Natural killer cell treated with Interleukin-12 subunit alpha and Interleukin-12 subunit beta and Interleukin-15 and Interleukin-18, amount 100 ng/mL, for 72 hours (primary cell): Measurements from ENCODE around the gene ARSB. TPM values are rescaled to one million over a fixed set of nuclear protein-coding genes. Genes with fewer than 3 reads are reported as not detected.

Experiments
- ATAC-seq, 2 donors: fragments of 150-1000 bp; cut with Tn5 transposase in 1 of 2; sonication (Bioruptor Pico), chemical (Tn5 transposase) in 1 of 2; 2 replicates each; pipeline ENCODE4 v1.10.0; 2021
- DNase-seq: peaks from one replicate; pipeline ENCODE4 v3.0.0; 2022; ENCODE audit warnings: low spot score
- H3K27ac Mint-ChIP-seq, 2 donors: 1 replicate in 1 of 2; 2 replicates in 1 of 2; pipeline ENCODE4 v1.8.0; 2022; ENCODE audit warnings: mixed read lengths in 2 of 2, mild to moderate bottlenecking in 1 of 2, moderate library complexity in 1 of 2
- H3K27me3 Mint-ChIP-seq, 2 donors: 1 replicate in 1 of 2; 2 replicates in 1 of 2; pipeline ENCODE4 v1.8.0; 2022; ENCODE audit warnings: mixed read lengths in 2 of 2
- H3K36me3 Mint-ChIP-seq: one replicate; pipeline ENCODE4 v1.8.0; 2022; ENCODE audit warnings: mixed read lengths
- H3K4me1 Mint-ChIP-seq, 2 donors: 1 replicate in 1 of 2; 2 replicates in 1 of 2; pipeline ENCODE4 v1.8.0; 2022; ENCODE audit warnings: low read depth in 2 of 2, mixed read lengths in 2 of 2, mild to moderate bottlenecking in 1 of 2
- H3K4me3 Mint-ChIP-seq: one replicate; pipeline ENCODE4 v1.8.0; 2022; ENCODE audit warnings: mixed read lengths
- H3K9me3 Mint-ChIP-seq: 2 replicates; pipeline ENCODE4 v1.8.0; 2022; ENCODE audit warnings: mixed read lengths
- total RNA-seq, 2 donors: library from RNA; stranded (reverse); gene quantifications; one replicate each; pipeline ENCODE4 v1.2.3, GENCODE V29; 2022

ARSB gene
- total RNA-seq, 2 donors from 2014 or later, result 15.4 to 22.3 TPM

DNA sequence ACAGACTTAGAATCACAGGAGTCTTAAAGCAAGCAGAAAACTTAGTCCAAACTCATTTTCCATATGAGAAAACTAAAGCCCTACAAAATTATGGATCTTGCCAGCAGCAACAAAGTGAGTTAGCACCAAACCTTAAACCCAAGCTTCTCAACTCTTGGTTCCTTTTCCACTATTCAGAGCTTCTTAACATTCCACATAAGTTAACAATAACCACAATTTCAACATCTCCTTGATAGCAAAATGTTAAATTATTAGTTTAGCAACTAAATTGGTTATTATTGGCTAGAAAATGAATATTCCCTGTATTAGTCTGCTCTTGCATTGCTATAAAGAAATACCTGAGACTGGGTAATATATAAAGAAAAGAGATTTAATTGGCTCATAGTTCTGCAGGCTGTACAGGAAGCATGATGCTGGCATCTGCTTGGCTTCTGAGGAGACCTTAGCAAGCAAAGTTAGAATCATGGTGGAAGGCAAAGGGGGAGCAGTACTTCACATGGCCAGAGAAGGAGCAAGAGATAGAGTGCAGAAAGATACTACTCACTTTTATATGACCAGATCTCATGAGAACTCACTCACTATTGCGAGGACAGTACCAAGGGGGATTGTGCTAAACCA, 26.2 kb upstream of the ARSB start:
- Mint-ChIP-seq H3K27ac (no peak overlapping the region), H3K4me3 (no peak overlapping the region), H3K36me3 (peaks cover 7% of the 10 kb centered on the region), H3K27me3 (peaks cover 12 to 44% of the 10 kb centered on the region in 2 donors), H3K4me1 (no peaks in the 10 kb centered on the region), H3K9me3 (peaks cover 7% of the 10 kb centered on the region)
- ATAC-seq (no peak), DNase-seq (no peak)

DNA sequence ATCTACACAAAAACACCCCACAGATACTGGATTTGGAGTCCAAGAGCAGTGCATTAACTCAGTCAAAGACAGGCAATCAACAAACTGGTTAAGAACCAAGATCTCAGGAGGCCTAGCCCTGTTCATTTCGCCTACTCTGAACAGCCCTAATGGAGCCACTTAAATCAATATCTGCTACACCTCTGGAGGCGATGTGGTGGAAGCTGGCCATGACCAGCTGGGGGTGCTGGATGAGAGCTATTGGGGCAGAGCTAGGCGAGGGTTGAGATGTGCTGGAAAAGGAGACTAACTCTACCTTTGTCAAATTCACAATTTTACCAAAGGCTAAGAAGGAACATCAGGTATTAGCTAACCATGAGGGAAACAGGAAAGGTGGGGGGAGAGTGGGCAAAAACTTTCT, 23.3 kb upstream of the ARSB start:
- Mint-ChIP-seq H3K27ac (no peak overlapping the region), H3K4me1 (no peaks in the 10 kb centered on the region), H3K9me3 (peaks cover 5% of the 10 kb centered on the region), H3K4me3 (no peak overlapping the region), H3K27me3 (peaks cover 16 to 28% of the 10 kb centered on the region in 2 donors), H3K36me3 (peaks cover 5% of the 10 kb centered on the region)
- DNase-seq (no peak), ATAC-seq (no peak)

DNA sequence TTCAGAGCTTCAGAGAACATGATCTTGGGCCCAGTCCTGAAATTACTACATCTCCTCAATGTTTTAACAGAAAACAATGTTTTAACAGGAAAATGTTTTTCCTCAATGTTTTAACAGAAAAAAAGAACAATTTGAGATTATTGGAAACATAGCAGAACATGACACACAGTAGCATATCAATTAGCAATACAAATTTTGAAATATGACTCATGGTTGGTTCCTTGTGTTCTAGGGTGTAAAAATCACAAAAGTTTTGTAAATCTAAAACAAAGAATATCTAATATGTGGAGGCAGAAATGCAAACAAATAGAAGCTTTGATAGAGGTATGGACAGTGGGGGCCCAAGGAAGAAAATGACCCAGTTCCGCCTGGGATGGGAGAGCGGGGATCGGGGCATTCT, 22.8 kb upstream of the ARSB start:
- no peak for DNase-seq
- H3K4me1 Mint-ChIP-seq, result no peaks in the 10 kb centered on the region
- no peak overlapping the region for H3K27ac Mint-ChIP-seq
- ATAC-seq, result no peak
- peaks cover 21 to 29% of the 10 kb centered on the region in 2 donors for H3K27me3 Mint-ChIP-seq
- H3K36me3 Mint-ChIP-seq, result no peaks in the 10 kb centered on the region
- peaks cover under 1% of the 10 kb centered on the region for H3K9me3 Mint-ChIP-seq
- no peak overlapping the region for H3K4me3 Mint-ChIP-seq

DNA sequence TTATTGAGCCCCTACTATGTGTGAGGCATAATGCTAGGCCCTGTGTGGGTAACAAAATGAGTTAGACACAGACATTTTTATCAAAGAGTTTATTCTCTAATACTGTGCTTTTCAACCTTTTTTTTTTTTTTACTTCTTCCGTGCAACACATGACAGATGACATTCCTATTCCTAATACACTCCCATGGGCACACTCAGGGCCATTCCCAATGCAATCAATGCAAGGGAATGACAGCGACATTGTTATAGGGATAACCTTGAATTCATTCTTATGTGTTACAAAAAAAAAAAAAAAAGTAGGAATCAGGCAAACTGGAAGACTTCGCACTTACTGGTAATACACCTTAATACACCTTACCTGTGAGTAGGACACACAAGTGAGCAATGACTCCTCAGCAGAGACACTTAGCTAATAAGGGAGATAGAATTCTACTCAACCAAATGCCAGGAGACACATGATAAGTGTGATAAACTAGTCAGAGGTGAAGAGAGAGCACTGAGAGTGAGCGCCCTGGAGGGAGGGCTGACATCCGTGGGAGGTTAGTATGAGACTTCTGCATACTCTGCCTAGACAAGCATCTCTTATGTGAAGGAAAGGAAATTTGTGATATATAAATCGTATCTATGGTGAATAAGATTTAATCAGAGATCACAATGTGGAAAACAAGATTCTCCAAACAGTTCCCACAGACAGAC, 21.0 kb upstream of the ARSB start:
- no peaks in the 10 kb centered on the region for H3K36me3 Mint-ChIP-seq
- DNase-seq (no peak), ATAC-seq (no peak)
- H3K9me3 Mint-ChIP-seq, result no peaks in the 10 kb centered on the region
- H3K27me3 Mint-ChIP-seq, result peaks cover 23% of the 10 kb centered on the region in 2 donors
- H3K27ac Mint-ChIP-seq, result no peak overlapping the region
- H3K4me3 Mint-ChIP-seq, result no peak overlapping the region
- H3K4me1 Mint-ChIP-seq, result no peaks in the 10 kb centered on the region

DNA sequence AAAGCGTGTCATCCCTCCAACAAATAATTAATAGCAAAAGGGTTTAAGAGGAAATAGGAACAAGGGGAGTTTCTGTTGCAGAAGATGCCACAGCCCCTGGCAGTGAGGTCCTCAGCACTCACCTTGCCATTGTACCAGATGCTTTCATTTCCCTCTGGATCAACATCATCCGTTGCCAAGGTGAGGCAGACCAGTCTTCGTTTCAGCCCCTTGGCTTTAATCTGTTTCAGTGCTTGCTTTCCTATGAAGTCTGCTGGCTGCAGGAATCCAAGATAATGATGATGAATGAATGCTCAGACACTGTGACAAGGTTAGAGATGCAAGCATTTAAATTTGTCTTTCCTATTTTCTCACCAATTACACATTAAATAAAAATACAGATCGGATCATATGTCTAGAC, 20.0 kb upstream of the ARSB start:
- Mint-ChIP-seq H3K27ac (no peak overlapping the region), H3K36me3 (no peaks in the 10 kb centered on the region), H3K27me3 (peaks cover 20 to 23% of the 10 kb centered on the region in 2 donors), H3K4me1 (no peaks in the 10 kb centered on the region), H3K9me3 (no peaks in the 10 kb centered on the region), H3K4me3 (no peak overlapping the region)
- ATAC-seq, result no peak
- no peak for DNase-seq

DNA sequence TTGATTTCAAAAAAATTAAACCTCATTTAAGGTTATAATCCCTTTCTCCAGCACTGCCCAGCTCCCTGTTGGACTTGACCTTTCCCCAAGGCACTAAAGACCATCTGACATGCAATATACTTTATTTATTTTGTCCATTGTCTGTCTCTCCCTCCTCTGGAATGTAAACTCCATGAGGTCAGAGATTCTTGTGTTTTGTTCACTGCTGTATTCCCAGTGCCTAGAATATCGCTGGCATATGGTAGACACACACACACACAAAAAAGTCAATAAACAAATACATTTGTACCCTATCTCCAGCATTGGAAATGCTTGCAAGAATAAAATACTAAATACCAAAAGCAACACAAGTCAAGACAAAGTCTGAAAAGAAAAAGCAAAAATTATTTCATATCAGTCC, 17.3 kb upstream of the ARSB start:
- Mint-ChIP-seq H3K36me3 (no peaks in the 10 kb centered on the region), H3K4me3 (no peak overlapping the region), H3K9me3 (no peaks in the 10 kb centered on the region), H3K4me1 (no peaks in the 10 kb centered on the region), H3K27me3 (peaks cover 20 to 25% of the 10 kb centered on the region in 2 donors), H3K27ac (no peak overlapping the region)
- DNase-seq (no peak), ATAC-seq (no peak)

DNA sequence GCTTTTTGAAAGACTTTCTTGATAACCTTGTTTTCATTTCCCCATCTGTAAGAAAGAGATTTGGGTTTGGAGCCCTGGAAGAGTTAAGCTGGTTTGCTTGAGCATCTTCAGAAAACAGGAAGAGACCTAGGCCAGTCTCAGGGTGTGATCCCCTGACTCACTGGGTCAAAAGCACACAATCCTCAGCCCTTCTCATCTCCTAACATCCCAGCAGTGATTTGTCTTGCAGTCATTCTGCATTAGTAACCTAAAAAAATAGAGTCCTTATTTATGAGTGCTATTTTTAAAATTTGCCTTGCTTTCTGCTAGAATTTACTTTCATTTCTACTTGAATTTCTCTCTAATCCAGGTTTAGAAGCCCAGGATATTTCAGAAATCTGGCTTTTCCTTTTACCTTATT, 16.4 kb upstream of the ARSB start:
- Mint-ChIP-seq H3K27ac (no peak overlapping the region), H3K9me3 (no peaks in the 10 kb centered on the region), H3K4me1 (no peaks in the 10 kb centered on the region), H3K36me3 (no peaks in the 10 kb centered on the region), H3K27me3 (peaks cover 20 to 25% of the 10 kb centered on the region in 2 donors), H3K4me3 (no peak overlapping the region)
- no peak for ATAC-seq
- no peak for DNase-seq

DNA sequence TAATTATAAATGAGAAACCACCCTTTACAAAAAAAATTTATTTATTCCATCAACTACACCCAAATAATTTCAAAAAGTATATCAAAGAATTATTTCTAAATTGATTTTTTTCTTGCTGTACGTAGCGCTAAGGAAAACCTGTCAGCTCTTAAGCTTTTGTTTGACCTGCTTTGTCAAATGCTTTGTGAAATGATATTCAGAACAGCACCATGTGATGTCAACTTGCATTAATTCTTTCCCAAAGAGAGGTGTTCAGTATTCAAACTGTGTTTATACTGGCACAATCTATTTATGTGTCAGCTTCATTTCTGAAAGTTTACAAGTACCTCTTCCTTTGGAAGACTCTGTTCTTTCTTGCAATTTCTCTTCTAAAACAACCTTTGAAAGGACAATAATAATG, 12.0 kb upstream of the ARSB start:
- Mint-ChIP-seq H3K36me3 (no peaks in the 10 kb centered on the region), H3K9me3 (no peaks in the 10 kb centered on the region), H3K27me3 (peaks cover 3 to 17% of the 10 kb centered on the region in 2 donors), H3K4me3 (no peak overlapping the region), H3K27ac (no peak overlapping the region), H3K4me1 (peaks cover 4 to 11% of the 10 kb centered on the region in 2 donors)
- no peak for ATAC-seq
- DNase-seq, result no peak

DNA sequence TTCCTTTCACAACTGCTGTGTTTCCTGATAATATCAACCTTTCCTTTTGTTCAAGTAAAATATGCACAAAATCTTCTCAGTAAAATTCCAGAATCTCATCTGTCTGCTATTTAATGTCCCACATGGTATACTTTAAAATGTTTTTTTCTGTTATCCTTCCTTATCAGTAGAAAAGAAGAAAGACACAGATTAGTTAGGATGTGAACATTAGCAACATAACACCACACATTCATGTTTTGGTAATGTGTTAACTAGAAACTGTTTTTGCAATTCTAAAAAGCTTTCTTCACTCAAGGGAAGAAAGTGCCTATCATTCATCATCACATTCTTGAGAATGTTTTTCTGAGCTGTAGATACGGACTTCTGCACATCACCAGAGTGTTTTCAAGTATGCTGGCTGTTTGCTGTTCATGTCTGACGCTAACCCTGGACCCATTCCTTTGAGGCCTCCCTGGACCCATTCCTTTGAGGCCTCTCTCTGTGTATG, 10.5 kb upstream of the ARSB start:
- Mint-ChIP-seq H3K9me3 (no peaks in the 10 kb centered on the region), H3K4me3 (no peak overlapping the region), H3K4me1 (peaks cover 4 to 11% of the 10 kb centered on the region in 2 donors), H3K27me3 (peaks cover 3 to 17% of the 10 kb centered on the region in 2 donors), H3K27ac (no peak overlapping the region), H3K36me3 (no peaks in the 10 kb centered on the region)
- no peak for DNase-seq
- no peak for ATAC-seq

DNA sequence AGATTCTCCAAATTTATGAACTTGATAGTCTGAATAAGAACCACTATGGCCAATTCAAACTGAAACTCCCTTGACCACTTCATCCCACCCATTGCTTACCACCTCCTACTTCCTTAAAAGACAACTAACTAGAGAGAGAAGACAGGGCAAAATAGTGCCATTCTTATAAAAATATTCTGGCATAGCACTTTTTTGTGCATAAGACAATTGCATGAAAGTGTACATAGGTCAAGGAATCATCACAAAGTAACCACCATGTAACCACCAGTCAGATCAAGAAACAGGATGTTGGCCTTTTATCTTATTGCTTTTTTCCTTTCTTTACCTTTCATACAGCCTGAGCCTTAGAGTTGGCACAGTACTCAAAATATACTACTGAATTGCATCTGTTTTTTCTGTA, 8.1 kb upstream of the ARSB start:
- DNase-seq, result no peak
- H3K4me3 Mint-ChIP-seq, result no peak overlapping the region
- H3K27ac Mint-ChIP-seq, result no peak overlapping the region
- peaks cover 4 to 11% of the 10 kb centered on the region in 2 donors for H3K4me1 Mint-ChIP-seq
- H3K36me3 Mint-ChIP-seq, result no peaks in the 10 kb centered on the region
- peaks cover 5 to 10% of the 10 kb centered on the region in 2 donors for H3K27me3 Mint-ChIP-seq
- no peaks in the 10 kb centered on the region for H3K9me3 Mint-ChIP-seq
- no peak for ATAC-seq

DNA sequence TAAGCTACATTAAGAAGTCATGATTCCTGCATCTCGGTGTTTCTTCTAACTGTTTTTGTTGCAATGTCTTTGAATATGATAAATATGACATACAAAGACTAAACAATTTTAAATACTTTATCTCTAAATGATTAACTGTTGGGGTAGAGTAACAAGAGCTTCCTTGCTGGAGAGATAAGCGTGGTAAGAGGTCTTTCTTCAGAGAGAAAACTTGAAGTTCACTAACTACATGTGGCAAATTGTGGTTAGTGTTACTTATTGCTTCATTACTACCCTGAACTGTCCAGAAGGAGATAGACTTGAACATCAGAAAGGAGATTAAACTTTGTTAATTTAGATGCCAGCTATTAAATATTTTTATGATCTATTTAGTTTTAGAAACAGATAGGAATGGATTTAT, 7.0 kb upstream of the ARSB start:
- DNase-seq (no peak), ATAC-seq (no peak)
- no peaks in the 10 kb centered on the region for H3K36me3 Mint-ChIP-seq
- peaks cover 4 to 11% of the 10 kb centered on the region in 2 donors for H3K4me1 Mint-ChIP-seq
- H3K9me3 Mint-ChIP-seq, result no peaks in the 10 kb centered on the region
- H3K27ac Mint-ChIP-seq, result no peak overlapping the region
- H3K27me3 Mint-ChIP-seq, result peaks cover 5 to 8% of the 10 kb centered on the region in 2 donors
- no peak overlapping the region for H3K4me3 Mint-ChIP-seq

DNA sequence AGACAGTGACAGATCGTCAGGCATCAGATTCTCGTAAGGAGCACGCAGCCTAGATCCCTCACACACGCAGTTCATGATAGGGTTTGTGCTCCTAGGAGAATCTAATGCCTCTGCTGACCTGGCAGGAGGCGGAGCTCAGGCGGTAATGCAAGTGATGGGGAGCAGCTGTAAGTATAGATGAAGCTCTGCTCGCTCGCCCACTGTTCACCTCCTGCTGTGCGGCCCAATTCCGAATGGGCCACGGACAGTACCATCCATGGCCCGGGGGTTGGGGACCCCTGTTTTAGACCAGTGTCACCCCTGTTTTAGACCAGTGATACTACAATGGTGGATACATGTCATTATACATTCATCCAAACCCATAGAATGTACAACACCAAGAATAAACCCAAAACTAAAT, 4.0 kb upstream of the ARSB start:
- DNase-seq (no peak), ATAC-seq (no peak)
- peaks cover 12 to 24% of the 10 kb centered on the region in 2 donors for H3K4me1 Mint-ChIP-seq
- no peak overlapping the region for H3K27ac Mint-ChIP-seq
- H3K27me3 Mint-ChIP-seq, result peaks cover 0 to 2% of the 10 kb centered on the region in 2 donors
- no peaks in the 10 kb centered on the region for H3K9me3 Mint-ChIP-seq
- H3K36me3 Mint-ChIP-seq, result no peaks in the 10 kb centered on the region
- no peak overlapping the region for H3K4me3 Mint-ChIP-seq

DNA sequence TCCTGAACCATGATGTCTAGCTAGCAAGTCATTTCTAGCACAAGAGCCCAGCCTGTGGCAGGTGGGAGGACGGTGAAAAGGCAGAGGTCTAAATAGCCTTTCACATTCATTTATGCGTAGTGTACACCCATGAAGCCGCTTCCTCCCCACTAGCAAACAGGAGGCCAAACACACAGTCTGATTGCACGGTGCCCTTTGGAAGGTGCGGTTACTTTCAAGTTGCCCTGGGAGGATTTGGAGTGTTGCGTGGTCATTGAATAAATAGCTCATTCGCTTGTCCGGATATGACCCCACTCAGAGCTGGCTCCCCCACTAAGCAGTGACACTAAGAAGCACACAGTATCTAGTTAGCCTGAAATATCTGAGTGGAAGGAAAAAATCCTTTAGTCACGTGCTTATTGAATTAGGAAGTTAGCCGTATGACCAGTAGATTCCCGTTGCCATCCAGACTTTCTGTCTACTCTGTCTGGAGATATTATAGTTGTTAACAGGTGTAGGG, 664 bp upstream of the ARSB start:
- Mint-ChIP-seq H3K4me3 (peak overlapping the region; percentile 87), H3K36me3 (no peaks in the 10 kb centered on the region), H3K9me3 (no peaks in the 10 kb centered on the region), H3K4me1 (peaks cover 24 to 33% of the 10 kb centered on the region in 2 donors), H3K27ac (peak overlapping the region; percentile 88 to 97), H3K27me3 (peaks cover 0 to 2% of the 10 kb centered on the region in 2 donors)
- peak; percentile 79 for DNase-seq
- ATAC-seq, result peak; percentile 74 to 82

DNA sequence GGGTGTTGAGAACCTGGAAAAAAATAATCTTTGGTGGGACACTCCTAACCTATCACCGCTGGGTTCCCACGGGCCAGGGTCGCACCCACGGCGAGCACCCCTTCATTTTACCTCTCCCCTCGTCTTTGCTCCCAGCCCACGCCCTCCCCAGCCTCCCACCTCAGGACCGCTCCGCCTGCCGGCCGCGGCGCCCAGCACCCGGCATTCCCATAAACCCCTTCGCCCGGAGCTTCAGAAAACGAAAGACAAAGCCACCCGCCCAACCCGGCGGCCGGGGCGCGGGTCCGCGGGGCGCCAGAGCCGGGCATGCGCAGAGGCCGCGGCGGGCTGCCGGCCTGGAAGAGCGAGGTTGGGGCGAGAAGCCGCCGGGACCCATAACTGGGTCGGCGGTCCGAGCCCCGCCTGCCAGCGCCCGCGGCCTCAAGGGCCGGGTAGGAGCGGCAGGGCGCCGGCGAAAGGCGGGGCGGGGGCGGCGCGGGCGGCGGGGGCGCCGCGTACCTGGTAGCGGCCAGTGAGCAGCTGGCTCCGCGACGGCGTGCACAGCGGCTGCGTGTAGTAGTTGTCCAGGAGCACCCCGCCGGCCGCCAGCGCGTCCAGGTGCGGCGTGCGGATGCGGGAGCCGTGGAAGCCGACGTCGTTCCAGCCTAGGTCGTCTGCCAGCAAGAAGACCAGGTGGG, 533 bp downstream of the ARSB start:
- Mint-ChIP-seq H3K4me1 (peaks cover 30 to 43% of the 10 kb centered on the region in 2 donors), H3K36me3 (no peaks in the 10 kb centered on the region), H3K4me3 (peak overlapping the region; percentile 87), H3K27ac (peak overlapping the region; percentile 74 to 88), H3K9me3 (no peaks in the 10 kb centered on the region), H3K27me3 (peaks cover 0 to 2% of the 10 kb centered on the region in 2 donors)
- ATAC-seq (peak; percentile 77 to 87), DNase-seq (peak; percentile 86)
